GM12878 (cell line): ENCODE results near the gene SHISA6. TPM values are rescaled to one million over a fixed set of nuclear protein-coding genes. Genes with fewer than 3 reads are reported as not detected.

Source experiments
- ATAC-seq: fragments of 200-7000 bp; cut with Tn5 transposase; 3 replicates; pipeline ENCODE4 v1.9.1; 2020; ENCODE audit warnings: mild to moderate bottlenecking, moderate library complexity
- BruUV-seq: library from RNA; stranded (reverse); fragments of 400-500 nt; replicated peaks from 2 replicates; lab custom pipeline; 2021; lab: Mats Ljungman, UMichigan
- CTCF ChIA-PET: fragments of 300-600 bp; sonication (Branson Sonifier 250); formaldehyde crosslinking; extraction: SDS; loops from one replicate; lab custom pipeline; 2021; ENCODE audit warnings: inconsistent platforms; lab: Yijun Ruan, JAX
- POLR2A ChIA-PET: fragments of 350-600 bp; formaldehyde crosslinking; extraction: SDS; loops from one replicate; lab custom pipeline; 2021; ENCODE audit warnings: inconsistent platforms; lab: Charles Lee
- RAD21 ChIA-PET: fragments of 300-600 bp; sonication (Branson Sonifier 250); formaldehyde crosslinking; loops from one replicate; lab custom pipeline; 2023; ENCODE audit warnings: antibody characterized with exemption; ENCODE audit not compliant: unreplicated experiment; lab: Charles Lee
- SMC1A ChIA-PET: fragments of 300-600 bp; sonication (Branson Sonifier 250); formaldehyde crosslinking; loops from one replicate; lab custom pipeline; 2023; ENCODE audit not compliant: unreplicated experiment, uncharacterized antibody; lab: Charles Lee
- DNase-seq: peaks from one replicate; pipeline ENCODE4 v3.0.0-alpha.2; 2011; ENCODE audit warnings: low read depth, low spot score
- FAIRE-seq: peaks from 3 replicates; lab custom pipeline; 2011; peaks lifted over from hg19 to GRCh38; lab: Jason Lieb, UNC
- H2AFZ ChIP-seq: 2 replicates; pipeline ENCODE4 v1.6.0; 2011; ENCODE audit warnings: low read depth, low read length, control low read depth; ENCODE audit not compliant: control insufficient read depth
- H3K27ac ChIP-seq: 2 replicates; pipeline ENCODE4 v1.5.1; 2011; ENCODE audit warnings: control low read depth; ENCODE audit not compliant: control insufficient read depth, insufficient read depth
- H3K27me3 ChIP-seq, 2 experiments: replicated peaks in 1 of 2; 2 replicates each; pipeline versions ENCODE4 v1.6.0 to v1.6.1; 2011; ENCODE audit warnings: low read length in 1 of 2; ENCODE audit not compliant: control insufficient read depth in 2 of 2, insufficient read depth in 2 of 2
- H3K36me3 ChIP-seq, 2 experiments: 2 replicates each; pipeline ENCODE4 v1.5.1; 2011; ENCODE audit warnings: low read length in 1 of 2; ENCODE audit not compliant: control insufficient read depth in 2 of 2, insufficient read depth in 2 of 2
- H3K4me1 ChIP-seq: 2 replicates; pipeline ENCODE4 v1.6.1; 2011; ENCODE audit warnings: mild to moderate bottlenecking, low read length, moderate library complexity, mixed read lengths; ENCODE audit not compliant: control insufficient read depth, insufficient read depth
- H3K4me2 ChIP-seq: 2 replicates; pipeline ENCODE4 v1.6.0; 2011; ENCODE audit warnings: control low read depth; ENCODE audit not compliant: control insufficient read depth, insufficient read depth
- H3K4me3 ChIP-seq: fragments of 200-600 bp; sonication (generic); 2 replicates; pipeline ENCODE4 v1.5.1; 2016
- H3K79me2 ChIP-seq: 2 replicates; pipeline ENCODE4 v1.6.0; 2011; ENCODE audit warnings: low read length; ENCODE audit not compliant: control insufficient read depth, insufficient read depth
- H3K9ac ChIP-seq: 2 replicates; pipeline ENCODE4 v1.8.0; 2011; ENCODE audit warnings: low read length, control low read depth, mixed read lengths; ENCODE audit not compliant: control insufficient read depth, insufficient read depth
- H3K9me3 ChIP-seq: replicated peaks from 3 replicates; pipeline ENCODE4 v1.5.1; 2011; ENCODE audit warnings: mild to moderate bottlenecking, low read length; ENCODE audit not compliant: control insufficient read depth, insufficient read depth
- H4K20me1 ChIP-seq: 2 replicates; pipeline ENCODE4 v1.6.0; 2011; ENCODE audit not compliant: control insufficient read depth, insufficient read depth
- CHD2 ChIP-seq: IDR thresholded peaks from 2 replicates; pipeline ENCODE4 v1.6.1; 2011; ENCODE audit warnings: low read depth, low read length, improper control_type of control experiment, borderline replicate concordance
- ETV6 ChIP-seq, 2 experiments: fragments of 450-650 bp in 1 of 2; IDR thresholded peaks in 1 of 2; conservative IDR thresholded peaks in 1 of 2; 2 replicates each; pipeline ENCODE4 v1.6.1; 2014; ENCODE audit warnings: antibody characterized with exemption in 1 of 2, borderline replicate concordance in 1 of 2, low read depth in 1 of 2, mild to moderate bottlenecking in 1 of 2, moderate library complexity in 1 of 2
- FOXK2 ChIP-seq: fragments of 450-650 bp; IDR thresholded peaks from 2 replicates; pipeline ENCODE4 v1.6.1; 2017; ENCODE audit warnings: mild to moderate bottlenecking, moderate library complexity
- KAT2A ChIP-seq: conservative IDR thresholded peaks from 2 replicates; pipeline ENCODE4 v1.6.1; 2011; ENCODE audit warnings: low read depth, low read length; ENCODE audit not compliant: control insufficient read depth
- MLLT1 ChIP-seq: fragments of 450-650 bp; IDR thresholded peaks from 2 replicates; pipeline ENCODE4 v1.6.1; 2016; ENCODE audit warnings: mild to moderate bottlenecking
- PAX5 ChIP-seq: IDR thresholded peaks from 2 replicates; pipeline ENCODE4 v1.6.1; 2011; ENCODE audit warnings: low read depth, low read length, borderline replicate concordance
- RUNX3 ChIP-seq: IDR thresholded peaks from 2 replicates; pipeline ENCODE4 v1.6.1; 2012; ENCODE audit warnings: low read length, inconsistent platforms
- SIX5 ChIP-seq: IDR thresholded peaks from 2 replicates; pipeline ENCODE4 v1.6.1; 2011; ENCODE audit warnings: mild to moderate bottlenecking, low read depth, low read length, moderate library complexity; ENCODE audit not compliant: severe bottlenecking
- SMAD1 ChIP-seq: fragments of 450-650 bp; IDR thresholded peaks from 2 replicates; pipeline ENCODE4 v1.6.1; 2018; ENCODE audit warnings: mild to moderate bottlenecking, low read depth; ENCODE audit not compliant: partially characterized antibody
- WGBS: methylation state at CpG from one replicate; pipeline ENCODE4 v1.1.6; 2016; ENCODE audit warnings: low lambda C conversion rate; ENCODE audit not compliant: insufficient replicate concordance, insufficient coverage; ENCODE audit errors: missing lambda C conversion rate; 5-methylcytosine and 5-hydroxymethylcytosine counted together
- in situ Hi-C: fragments of 300-500 bp; cut with MboI; formaldehyde crosslinking; loops from 9 replicates; pipeline ENCODE4 v1.14.3; 2018; ENCODE audit warnings: mixed read lengths
- intact Hi-C: fragments of 100-400 bp; cut with micrococcal nuclease; formaldehyde crosslinking; loops from one replicate; pipeline ENCODE4 v1.14.2; 2022; ENCODE audit not compliant: unreplicated experiment
- polyA plus RNA-seq, 11 experiments: library from polyadenylated mRNA; depleted of rRNA in 4 of 11; unstranded in 6 of 11; stranded (reverse) in 5 of 11; fragments of >200 nt; fragmentation: Nextera tagmentation in 4 of 11; fragmentation: Illumina TruSeq in 1 of 11; extraction: Ambion mirVana in 4 of 11; extraction: Trizol in 1 of 11; gene quantifications; 1 replicate in 1 of 11; 2 replicates in 10 of 11; pipeline versions ENCODE4 v1.2.1 to v1.2.3, GENCODE V29; 2011 to 2016; ENCODE audit warnings: inconsistent platforms in 2 of 11, missing spikeins in 2 of 11, low read depth in 1 of 11
- total RNA-seq, 4 experiments: library from RNA; depleted of rRNA in 3 of 4; stranded (reverse); fragments of >200 nt in 3 of 4; fragmentation: Illumina TruSeq in 1 of 4; extraction: Trizol in 1 of 4; gene quantifications; 2 replicates each; pipeline versions ENCODE4 v1.2.1 to v1.2.3, GENCODE V29; 2013 to 2021
- TF ChIP-seq, protein P1 (sequence below): fragments of 450-650 bp; formaldehyde crosslinking; IDR thresholded peaks from 2 replicates; pipeline ENCODE4 v1.4.0; 2022; ENCODE audit warnings: mild to moderate bottlenecking, moderate library complexity
- TF ChIP-seq, protein P2 (sequence below): fragments of 450-650 bp; IDR thresholded peaks from 2 replicates; pipeline ENCODE4 v1.6.1; 2017; ENCODE audit warnings: mild to moderate bottlenecking, low read depth, inconsistent platforms; ENCODE audit not compliant: poor library complexity, severe bottlenecking
- TF ChIP-seq, protein P3 (sequence below): IDR thresholded peaks from 2 replicates; pipeline ENCODE4 v1.6.1; 2012; ENCODE audit warnings: low read depth, low read length, improper control_type of control experiment

The SHISA6 gene
- total and polyA plus RNA-seq, 10 of the 15 experiments (the other 5 are each of a cell fraction or from before 2014, with no cell fraction given), result not detected

- TF ChIP-seq MLLT1, result no peak
Measured at GRCh38 chr17:11446316-11446715, 205.3 kb downstream of the SHISA6 start (continued).

DNA sequence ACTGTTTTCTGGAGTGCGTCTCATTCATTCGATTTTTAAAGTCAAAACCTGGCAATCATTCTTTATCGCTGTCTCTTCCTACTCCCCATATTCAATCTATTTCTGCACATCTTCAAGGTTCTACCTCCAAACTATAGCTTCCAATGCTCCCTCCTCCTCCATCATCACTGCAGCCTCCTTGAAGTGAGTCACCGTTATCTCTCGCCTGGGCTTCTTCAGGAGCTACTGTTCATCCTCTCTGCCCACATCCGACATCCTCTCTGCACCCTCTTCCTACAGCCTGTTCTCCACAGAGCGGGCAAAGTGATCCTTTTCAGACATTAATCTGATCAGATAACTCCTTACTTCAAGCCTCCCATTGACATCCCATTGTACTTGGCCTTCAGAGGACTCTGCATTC, 213.1 kb downstream of the SHISA6 start:
- H3K79me2 ChIP-seq, result no peaks in the 10 kb centered on the region
- 40% methylated on average over 7 of the region's 7 CpGs for WGBS
- H3K27me3 ChIP-seq, result no peaks in the 10 kb centered on the region
- no peaks in the 10 kb centered on the region for H3K36me3 ChIP-seq
- H4K20me1 ChIP-seq, result no peaks in the 10 kb centered on the region
- H3K4me2 ChIP-seq, result no peak overlapping the region
- no peak overlapping the region for H3K27ac ChIP-seq
- no peak overlapping the region for H3K9ac ChIP-seq
- DNase-seq, result no peak
- no peak overlapping the region for H2AFZ ChIP-seq
- CTCF ChIA-PET, result no interaction called here
- H3K4me3 ChIP-seq, result no peak overlapping the region
- no peak for FAIRE-seq
- BruUV-seq, result no TSS peak
- RAD21 ChIA-PET, result no interaction called here
- no peaks in the 10 kb centered on the region for H3K9me3 ChIP-seq
- POLR2A ChIA-PET, result no interaction called here
- in situ Hi-C loops (no loop called here), intact Hi-C loops (no loop called here)
- SMC1A ChIA-PET, result no interaction called here
- no peaks in the 10 kb centered on the region for H3K4me1 ChIP-seq
- ATAC-seq, result no peak
- TF ChIP-seq SIX5, result no peak
- TF ChIP-seq RUNX3, result no peak
- no peak for TF ChIP-seq PAX5
- TF ChIP-seq CHD2, result no peak
- TF ChIP-seq, protein P1, sequence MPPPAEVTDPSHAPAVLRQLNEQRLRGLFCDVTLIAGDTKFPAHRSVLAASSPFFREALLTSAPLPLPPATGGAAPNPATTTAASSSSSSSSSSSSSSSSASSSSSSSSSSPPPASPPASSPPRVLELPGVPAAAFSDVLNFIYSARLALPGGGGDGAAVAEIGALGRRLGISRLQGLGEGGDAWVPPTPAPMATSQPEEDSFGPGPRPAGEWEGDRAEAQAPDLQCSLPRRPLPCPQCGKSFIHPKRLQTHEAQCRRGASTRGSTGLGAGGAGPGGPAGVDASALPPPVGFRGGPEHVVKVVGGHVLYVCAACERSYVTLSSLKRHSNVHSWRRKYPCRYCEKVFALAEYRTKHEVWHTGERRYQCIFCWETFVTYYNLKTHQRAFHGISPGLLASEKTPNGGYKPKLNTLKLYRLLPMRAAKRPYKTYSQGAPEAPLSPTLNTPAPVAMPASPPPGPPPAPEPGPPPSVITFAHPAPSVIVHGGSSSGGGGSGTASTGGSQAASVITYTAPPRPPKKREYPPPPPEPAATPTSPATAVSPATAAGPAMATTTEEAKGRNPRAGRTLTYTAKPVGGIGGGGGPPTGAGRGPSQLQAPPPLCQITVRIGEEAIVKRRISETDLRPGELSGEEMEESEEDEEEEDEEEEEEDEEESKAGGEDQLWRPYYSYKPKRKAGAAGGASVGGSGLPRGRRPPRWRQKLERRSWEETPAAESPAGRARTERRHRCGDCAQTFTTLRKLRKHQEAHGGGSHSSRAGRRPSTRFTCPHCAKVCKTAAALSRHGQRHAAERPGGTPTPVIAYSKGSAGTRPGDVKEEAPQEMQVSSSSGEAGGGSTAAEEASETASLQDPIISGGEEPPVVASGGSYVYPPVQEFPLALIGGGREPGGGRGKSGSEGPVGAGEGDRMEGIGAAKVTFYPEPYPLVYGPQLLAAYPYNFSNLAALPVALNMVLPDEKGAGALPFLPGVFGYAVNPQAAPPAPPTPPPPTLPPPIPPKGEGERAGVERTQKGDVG, result no peak
- TF ChIP-seq ETV6 (conservative IDR thresholded peaks at IDR 0.05 in 1 of 2, IDR thresholded peaks at IDR 0.05 in 1 of 2; ENCODE audit: borderline replicate concordance in 1 of 2, low read depth in 1 of 2), result no peak
- TF ChIP-seq, protein P2, sequence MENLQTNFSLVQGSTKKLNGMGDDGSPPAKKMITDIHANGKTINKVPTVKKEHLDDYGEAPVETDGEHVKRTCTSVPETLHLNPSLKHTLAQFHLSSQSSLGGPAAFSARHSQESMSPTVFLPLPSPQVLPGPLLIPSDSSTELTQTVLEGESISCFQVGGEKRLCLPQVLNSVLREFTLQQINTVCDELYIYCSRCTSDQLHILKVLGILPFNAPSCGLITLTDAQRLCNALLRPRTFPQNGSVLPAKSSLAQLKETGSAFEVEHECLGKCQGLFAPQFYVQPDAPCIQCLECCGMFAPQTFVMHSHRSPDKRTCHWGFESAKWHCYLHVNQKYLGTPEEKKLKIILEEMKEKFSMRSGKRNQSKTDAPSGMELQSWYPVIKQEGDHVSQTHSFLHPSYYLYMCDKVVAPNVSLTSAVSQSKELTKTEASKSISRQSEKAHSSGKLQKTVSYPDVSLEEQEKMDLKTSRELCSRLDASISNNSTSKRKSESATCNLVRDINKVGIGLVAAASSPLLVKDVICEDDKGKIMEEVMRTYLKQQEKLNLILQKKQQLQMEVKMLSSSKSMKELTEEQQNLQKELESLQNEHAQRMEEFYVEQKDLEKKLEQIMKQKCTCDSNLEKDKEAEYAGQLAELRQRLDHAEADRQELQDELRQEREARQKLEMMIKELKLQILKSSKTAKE, result no peak
- TF ChIP-seq SMAD1, result no peak
- TF ChIP-seq, protein P3, sequence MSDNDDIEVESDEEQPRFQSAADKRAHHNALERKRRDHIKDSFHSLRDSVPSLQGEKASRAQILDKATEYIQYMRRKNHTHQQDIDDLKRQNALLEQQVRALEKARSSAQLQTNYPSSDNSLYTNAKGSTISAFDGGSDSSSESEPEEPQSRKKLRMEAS, result no peak
- TF ChIP-seq FOXK2, result no peak
- no peak for TF ChIP-seq KAT2A
